Heart left ventricle (tissue), 16 donors: ENCODE results near the gene DSP. TPM values are rescaled to one million over a fixed set of nuclear protein-coding genes. Genes with fewer than 3 reads are reported as not detected.
A peak's percentile ranks its signal among the peaks of the same experiment; 100 is the strongest.

ENCODE experiments used
- ATAC-seq, 4 donors: fragments of 200-7000 bp; cut with Tn5 transposase; one replicate each; pipeline ENCODE4 v1.9.1; 2020 to 2022; ENCODE audit warnings: moderate library complexity in 4 of 4, mild to moderate bottlenecking in 3 of 4, moderate number of reproducible peaks in 1 of 4
- DNase-seq, 5 donors: peaks; one replicate each; pipeline ENCODE4 v3.0.0-alpha.2; 2020
- H3K27ac ChIP-seq, 12 donors: fragments of 200-600 bp; sonication (generic) in 4 of 12; one replicate each; pipeline versions ENCODE4 v1.5.0 to v1.8.0; 2016 to 2022; ENCODE audit warnings: mild to moderate bottlenecking in 2 of 12
- H3K27me3 ChIP-seq, 9 donors: fragments of 200-600 bp; sonication (generic) in 2 of 9; one replicate each; pipeline versions ENCODE4 v1.5.1 to v1.8.0; 2016 to 2022; ENCODE audit warnings: mild to moderate bottlenecking in 3 of 9
- H3K36me3 ChIP-seq, 9 donors: fragments of 200-600 bp; sonication (generic) in 2 of 9; one replicate each; pipeline versions ENCODE4 v1.5.0 to v1.8.0; 2018 to 2022; ENCODE audit warnings: mild to moderate bottlenecking in 2 of 9
- H3K4me1 ChIP-seq, 12 donors: fragments of 200-600 bp; sonication (generic) in 4 of 12; one replicate each; pipeline versions ENCODE4 v1.5.0 to v1.8.0; 2016 to 2022; ENCODE audit warnings: mild to moderate bottlenecking in 3 of 12
- H3K4me3 ChIP-seq, 12 donors: fragments of 200-600 bp; sonication (generic) in 4 of 12; one replicate each; pipeline versions ENCODE4 v1.5.0 to v1.8.0; 2017 to 2022; ENCODE audit warnings: mild to moderate bottlenecking in 9 of 12, moderate library complexity in 4 of 12
- H3K9me3 ChIP-seq, 12 donors: fragments of 200-600 bp; sonication (generic) in 4 of 12; one replicate each; pipeline versions ENCODE4 v1.5.0 to v1.8.0; 2016 to 2022; ENCODE audit warnings: mild to moderate bottlenecking in 1 of 12
- CTCF ChIP-seq, 12 donors: fragments of 200-600 bp; sonication (generic) in 4 of 12; IDR thresholded peaks; one replicate each; pipeline versions ENCODE4 v1.5.0 to v1.8.0; 2018 to 2022; ENCODE audit warnings: antibody characterized with exemption in 12 of 12, mild to moderate bottlenecking in 5 of 12
- POLR2A ChIP-seq, 2 donors: fragments of 450-650 bp; IDR thresholded peaks; one replicate each; pipeline ENCODE4 v1.6.1; 2017; ENCODE audit warnings: antibody characterized with exemption in 2 of 2, mild to moderate bottlenecking in 2 of 2, moderate library complexity in 2 of 2
- WGBS, 4 donors: extraction: QIAGEN DNeasy Blood & Tissue Kit in 2 of 4; methylation state at CpG; one replicate each; pipeline versions ENCODE4 v1.1.5 to v1.1.7; 2013 to 2018; 5-methylcytosine and 5-hydroxymethylcytosine counted together
- intact Hi-C, 10 donors: fragments of 100-400 bp; cut with DNase I; formaldehyde crosslinking; loops; one replicate each; pipeline versions ENCODE4 v1.11.1 to v1.14.2; 2022
- polyA plus RNA-seq, 2 donors: library from polyadenylated mRNA; stranded (reverse); fragments of 200-250 nt; gene quantifications; one replicate each; pipeline ENCODE4 v1.2.3, GENCODE V29; 2013
- total RNA-seq, 9 donors: library from RNA; depleted of rRNA in 2 of 9; stranded (reverse); fragments of >200 nt in 2 of 9; fragmentation: NEBNext Ultra II Directional in 3 of 9; extraction: Animal tissue kit (Norgen Biotek cat#: 25700) in 3 of 9; gene quantifications; one replicate each; pipeline versions ENCODE4 v1.1.0 to v1.2.4, GENCODE V29; 2016 to 2023
- donor health status: ischemic (EF 13 %, LVEDD 7.1; RV severe dilation, severe dysfunction).
- donor health status: healthy with polysubstance abuse.
- donor health status: DM: no; HTN: yes; CAD: no.
- donor health status: DM: no; HTN: no; CAD: no.
- donor health status: ischemic (EF 25% LVEDD 6.9; RV normal size, moderate dysfunction).
- donor health status: ischemic (EF 25% LVEDD 5.7; RV mildly dilated, moderate dysfunction).
- donor health status: healthy.
- donor health status: DM: yes; HTN: yes; CAD: no.
- donor health status: ischemic (EF 35%, LVEDD 5.7; RV mildly dilated, moderate dysfunction).
- donor health status: nonischemic (EF 11% LVEDD 7.7; RV severe dilation, severe dysfunction).
- donor health status: DM: yes; HTN: yes; CAD: no.
- donor health status: PGD.
- donor health status: ischemic (EF 29% LVEDD 5.4; RV normal size, mild dysfunction).
- donor health status: nonischemic (EF 23%, LVEDD 6.1; RV moderate dilation, normal function).

DSP gene
- total and polyA plus RNA-seq, 11 donors, result 81.9 to 373 (median 278) TPM

DNA sequence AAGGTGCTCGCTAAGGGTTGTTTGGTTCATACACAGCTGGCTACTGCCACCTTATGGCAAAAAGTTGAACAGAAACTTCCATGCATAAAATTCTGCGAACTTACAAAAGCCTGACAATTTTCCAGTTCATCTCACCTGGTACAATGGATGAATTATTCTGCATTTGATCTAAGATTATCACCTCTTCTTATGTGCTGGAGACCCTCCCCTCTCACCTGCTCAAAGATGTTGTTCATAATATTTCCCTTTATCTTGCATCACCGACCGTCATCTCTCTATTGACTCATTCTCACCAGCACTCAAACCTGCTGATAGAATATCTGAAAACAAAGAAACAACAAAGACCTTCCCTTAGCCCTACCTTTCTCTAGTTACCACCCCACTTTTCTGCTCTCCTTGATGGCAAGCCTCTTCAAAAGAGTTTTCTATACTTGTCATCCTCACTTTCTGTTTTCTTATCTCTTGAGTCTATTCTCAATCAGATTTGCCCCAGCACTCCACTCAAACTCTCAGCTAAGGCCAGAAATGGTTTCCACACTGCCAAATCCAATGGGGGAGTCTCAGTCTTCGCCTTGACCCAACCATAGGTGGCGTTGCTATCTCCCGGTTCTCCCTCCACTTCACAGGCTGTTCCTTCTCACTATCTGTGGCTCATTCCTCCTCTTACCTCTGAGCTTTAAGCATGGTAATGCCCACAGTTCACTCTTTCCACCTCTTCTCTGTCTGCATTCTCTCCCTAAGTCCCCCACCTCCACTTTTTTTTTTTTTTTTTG, 74.3 kb downstream of the DSP start:
- Histone ChIP-seq H3K9me3 (no peaks in the 10 kb centered on the region), H3K27me3 (no peaks in the 10 kb centered on the region), H3K27ac (no peak overlapping the region), H3K4me1 (peaks cover 0 to 29% (median 3%) of the 10 kb centered on the region in 12 donors), H3K36me3 (peaks cover 0 to 35% (median 28%) of the 10 kb centered on the region in 9 donors), H3K4me3 (peak overlapping the region in 6 of 12 donors; percentile 3 to 42 (median 33))
- ATAC-seq (peak in 3 of 4 donors; percentile 16 to 60 (median 47)), DNase-seq (peak in 1 of 5 donors; percentile 43)
- intact Hi-C loops, result loop anchor here (1.0 to 10.0 kb wide), 10 partner anchors 188 to 941 kb away; partner anchors contain the start of gene SSR1 (in 2 of the 10)
- WGBS, 4 donors, result 14 to 18% (median 16%) methylated on average over 7 of the region's 7 CpGs
- TF ChIP-seq CTCF (IDR thresholded peaks at IDR 0.05) (peak; percentile 56 to 78 (median 70)), POLR2A (IDR thresholded peaks at IDR 0.05) (no peak)

DNA sequence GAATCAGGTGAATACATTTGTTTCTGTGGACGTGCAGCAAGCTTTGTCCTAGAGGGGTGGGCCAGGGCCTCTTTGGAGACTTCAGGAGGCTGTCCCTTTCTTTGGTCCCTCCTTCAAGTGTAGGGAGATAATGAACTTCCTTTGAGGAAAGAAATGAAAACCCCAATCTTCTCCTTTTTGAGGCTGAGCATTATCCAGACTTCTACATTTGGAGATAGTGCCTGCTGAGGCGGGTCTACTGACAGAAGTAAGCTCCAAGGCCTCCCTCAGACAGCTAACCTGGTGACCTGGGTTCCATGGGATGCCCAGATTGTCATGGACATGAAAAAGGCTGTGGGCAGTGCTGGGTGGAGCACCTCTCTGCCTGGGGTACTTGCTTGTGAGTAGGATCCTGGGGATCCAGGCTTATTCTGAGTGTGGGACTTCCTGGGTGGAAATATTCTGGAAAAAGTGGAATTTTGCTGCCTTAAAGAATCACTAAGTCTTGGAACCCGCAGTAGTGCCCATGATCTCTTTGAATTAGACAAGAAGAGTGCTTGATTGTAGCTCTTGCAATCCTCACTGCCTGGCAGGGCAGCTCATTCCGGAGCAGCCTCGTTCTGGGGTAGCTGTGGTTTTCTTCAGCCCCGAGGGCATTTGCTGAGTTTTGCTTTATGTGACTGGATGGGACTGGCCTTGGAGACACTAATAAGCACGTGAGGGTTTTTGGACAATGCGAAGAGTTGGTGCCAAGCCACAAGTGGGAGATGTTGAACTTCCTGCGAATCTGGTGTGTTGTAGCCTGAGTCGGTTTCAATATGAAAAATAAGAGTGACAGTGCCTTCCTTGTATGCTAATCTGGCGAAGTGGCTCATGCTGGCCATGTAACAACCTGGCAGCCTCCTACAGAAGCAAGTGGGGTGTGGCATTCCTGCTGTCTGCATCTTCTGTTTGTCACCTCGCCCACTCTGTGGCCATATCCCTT, 76.6 kb downstream of the DSP start:
- H3K27ac ChIP-seq, result peak overlapping the region in 3 of 12 donors; percentile 3 to 89 (median 6)
- no peaks in the 10 kb centered on the region for H3K27me3 ChIP-seq
- peak; percentile 19 to 78 (median 57) for ATAC-seq
- H3K4me3 ChIP-seq, result peak overlapping the region in 1 of 12 donors; percentile 13
- TF ChIP-seq CTCF (IDR thresholded peaks at IDR 0.05) (no peak), POLR2A (IDR thresholded peaks at IDR 0.05) (no peak)
- intact Hi-C loops, result loop anchor here (2.0 to 10.0 kb wide), 9 partner anchors 191 to 943 kb away; partner anchors contain the start of gene SSR1 (in 2 of the 10)
- peak in 3 of 5 donors; percentile 31 to 38 (median 34) for DNase-seq
- H3K36me3 ChIP-seq, result peaks cover 0 to 12% (median 8%) of the 10 kb centered on the region in 9 donors
- peaks cover 0 to 29% (median 3%) of the 10 kb centered on the region in 12 donors for H3K4me1 ChIP-seq
- H3K9me3 ChIP-seq, result no peaks in the 10 kb centered on the region
- 51 to 60% (median 56%) methylated on average over 12 of the region's 12 CpGs for WGBS, 4 donors

DNA sequence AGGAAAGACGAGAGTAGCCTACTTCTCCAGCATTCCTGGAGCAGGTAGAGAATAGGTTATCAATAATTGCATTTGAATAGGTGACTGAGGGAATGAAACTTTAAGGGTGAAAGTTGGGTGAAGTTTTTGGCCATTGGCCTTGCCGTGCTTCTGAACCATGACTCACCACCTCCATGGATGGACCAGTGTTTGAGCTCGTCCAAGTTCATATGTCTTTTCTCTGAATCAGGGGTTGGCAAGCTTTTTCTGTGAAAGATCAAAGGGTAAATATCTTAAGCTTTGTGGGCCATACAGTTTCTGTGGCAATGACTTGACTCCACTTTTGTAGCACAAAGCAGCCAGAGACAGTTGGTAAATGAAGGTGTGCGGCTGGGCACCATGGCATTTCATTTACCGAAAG, 80.3 kb downstream of the DSP start:
- intact Hi-C loops, result no loop called here
- 92 to 97% (median 95%) methylated on average over 5 of the region's 5 CpGs for WGBS, 4 donors
- Histone ChIP-seq H3K4me1 (peaks cover 0 to 18% (median 0%) of the 10 kb centered on the region in 12 donors), H3K27ac (no peak overlapping the region), H3K36me3 (no peaks in the 10 kb centered on the region), H3K27me3 (no peaks in the 10 kb centered on the region), H3K4me3 (no peak overlapping the region), H3K9me3 (no peaks in the 10 kb centered on the region)
- ATAC-seq (no peak), DNase-seq (no peak)
- TF ChIP-seq CTCF (IDR thresholded peaks at IDR 0.05), result no peak
- TF ChIP-seq POLR2A (IDR thresholded peaks at IDR 0.05), result no peak
